Coronary artery (tissue), 2 donors: Measurements from ENCODE around the gene C13orf46.

ENCODE experiments used
- DNase-seq: peaks from one replicate; pipeline ENCODE4 v3.0.0-alpha.2; 2017; ENCODE audit warnings: low spot score
- H3K27ac ChIP-seq, 2 donors: fragments of 200-600 bp; sonication (generic); one replicate each; pipeline ENCODE4 v1.5.1; 2016 to 2019
- H3K4me3 ChIP-seq: fragments of 200-600 bp; sonication (generic); 2 replicates; pipeline ENCODE4 v1.5.1; 2016; ENCODE audit warnings: mild to moderate bottlenecking, moderate library complexity
- TF ChIP-seq, protein P1 (sequence below): fragments of 200-600 bp; sonication (generic); IDR thresholded peaks from one replicate; pipeline ENCODE4 v1.5.1; 2019; ENCODE audit warnings: antibody characterized with exemption

Gene C13orf46

GRCh38 chr13:113921763-113922162 lies 52.1 kb downstream of the C13orf46 start:
- DNase-seq, result peak; percentile 11
- no peak overlapping the region for H3K4me3 ChIP-seq
- H3K27ac ChIP-seq, result no peak overlapping the region
- TF ChIP-seq, protein P1, sequence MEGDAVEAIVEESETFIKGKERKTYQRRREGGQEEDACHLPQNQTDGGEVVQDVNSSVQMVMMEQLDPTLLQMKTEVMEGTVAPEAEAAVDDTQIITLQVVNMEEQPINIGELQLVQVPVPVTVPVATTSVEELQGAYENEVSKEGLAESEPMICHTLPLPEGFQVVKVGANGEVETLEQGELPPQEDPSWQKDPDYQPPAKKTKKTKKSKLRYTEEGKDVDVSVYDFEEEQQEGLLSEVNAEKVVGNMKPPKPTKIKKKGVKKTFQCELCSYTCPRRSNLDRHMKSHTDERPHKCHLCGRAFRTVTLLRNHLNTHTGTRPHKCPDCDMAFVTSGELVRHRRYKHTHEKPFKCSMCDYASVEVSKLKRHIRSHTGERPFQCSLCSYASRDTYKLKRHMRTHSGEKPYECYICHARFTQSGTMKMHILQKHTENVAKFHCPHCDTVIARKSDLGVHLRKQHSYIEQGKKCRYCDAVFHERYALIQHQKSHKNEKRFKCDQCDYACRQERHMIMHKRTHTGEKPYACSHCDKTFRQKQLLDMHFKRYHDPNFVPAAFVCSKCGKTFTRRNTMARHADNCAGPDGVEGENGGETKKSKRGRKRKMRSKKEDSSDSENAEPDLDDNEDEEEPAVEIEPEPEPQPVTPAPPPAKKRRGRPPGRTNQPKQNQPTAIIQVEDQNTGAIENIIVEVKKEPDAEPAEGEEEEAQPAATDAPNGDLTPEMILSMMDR, result no peak

GRCh38 chr13:113920606-113921286 lies 53.1 kb downstream of the C13orf46 start:
- TF ChIP-seq, protein P1, result no peak
- Histone ChIP-seq H3K4me3 (no peak overlapping the region), H3K27ac (no peak overlapping the region)
- DNase-seq, result peak; percentile 19

- DNase-seq, result peak; percentile 33
- H3K4me3 ChIP-seq, result no peak overlapping the region
- TF ChIP-seq, protein P1, result no peak
These were observed 53.9 kb downstream of the C13orf46 start for GRCh38 chr13:113919761-113920559.

GRCh38 chr13:113918981-113919701 lies 54.7 kb downstream of the C13orf46 start:
- TF ChIP-seq, protein P1, result no peak
- H3K27ac ChIP-seq, result no peak overlapping the region
- H3K4me3 ChIP-seq, result no peak overlapping the region
- peak; percentile 53 for DNase-seq

More at GRCh38 chr13:113919761-113920559, 53.9 kb downstream of the C13orf46 start:
- no peak overlapping the region for H3K27ac ChIP-seq

- DNase-seq, result peak; percentile 41
- no peak overlapping the region for H3K27ac ChIP-seq
- H3K4me3 ChIP-seq, result no peak overlapping the region
- TF ChIP-seq, protein P1, result no peak
These were observed 55.3 kb downstream of the C13orf46 start for GRCh38 chr13:113918580-113918979.

GRCh38 chr13:113917594-113918371 lies 56.1 kb downstream of the C13orf46 start:
- Histone ChIP-seq H3K27ac (no peak overlapping the region), H3K4me3 (no peak overlapping the region)
- TF ChIP-seq, protein P1, result no peak
- peak; percentile 47 for DNase-seq
